Embryonic facial prominence (tissue), 1 donor: ENCODE results near the gene MMS19.
"Not testable (repeated sequence)": the region's sequence is repeated elsewhere in the genome, so short reads cannot be mapped to it uniquely, and the experiment has no call there.

ENCODE experiments used
- DNase-seq: peaks from one replicate; pipeline ENCODE4 v3.0.0-alpha.2; 2016; ENCODE audit errors: extremely low spot score

The MMS19 gene

GRCh38 chr10:97506199-97506991, 8.2 kb upstream of the MMS19 start:
- no peak for DNase-seq

- DNase-seq: no peak
Measured at GRCh38 chr10:97505152-97505551, 6.9 kb upstream of the MMS19 start.

GRCh38 chr10:97503406-97503805, 5.2 kb upstream of the MMS19 start:
- DNase-seq: no peak

GRCh38 chr10:97502916-97503315, 4.7 kb upstream of the MMS19 start:
- DNase-seq: no peak

GRCh38 chr10:97500297-97500575, 2.0 kb upstream of the MMS19 start:
- no peak for DNase-seq

GRCh38 chr10:97499561-97500296, 1.5 kb upstream of the MMS19 start:
- DNase-seq: no peak

- DNase-seq: no peak
Measured at GRCh38 chr10:97498841-97499560, 779 bp upstream of the MMS19 start, which contains the start of gene UBTD1. UBTD1 (plus strand) TSS chr10:97498924; CDS start chr10:97499204, 280 bp downstream.

GRCh38 chr10:97497572-97498075, 598 bp downstream of the MMS19 start:
- no peak for DNase-seq

- no peak for DNase-seq
Measured at GRCh38 chr10:97494863-97495506, 3.2 kb downstream of the MMS19 start.

- no peak for DNase-seq
Measured at GRCh38 chr10:97494151-97494550, 4.1 kb downstream of the MMS19 start.

- DNase-seq: no peak
Measured at GRCh38 chr10:97490592-97490991, 7.6 kb downstream of the MMS19 start.

- DNase-seq: no peak
Measured at GRCh38 chr10:97485647-97486281, 12.5 kb downstream of the MMS19 start.

GRCh38 chr10:97483921-97484320, 14.3 kb downstream of the MMS19 start:
- DNase-seq: no peak

GRCh38 chr10:97483506-97483905, 14.7 kb downstream of the MMS19 start:
- DNase-seq: no peak

GRCh38 chr10:97482381-97482780, 15.8 kb downstream of the MMS19 start:
- DNase-seq: no peak

GRCh38 chr10:97481071-97481470, 17.2 kb downstream of the MMS19 start:
- DNase-seq: no peak

GRCh38 chr10:97479939-97480338, 18.3 kb downstream of the MMS19 start:
- no peak for DNase-seq

- DNase-seq: not testable (repeated sequence)
Measured at GRCh38 chr10:97479410-97479809, 18.8 kb downstream of the MMS19 start.

GRCh38 chr10:97475936-97476594, 22.2 kb downstream of the MMS19 start:
- no peak for DNase-seq

- DNase-seq: no peak
Measured at GRCh38 chr10:97474918-97475317, 23.3 kb downstream of the MMS19 start.

GRCh38 chr10:97468781-97469180, 29.4 kb downstream of the MMS19 start:
- not testable (repeated sequence) for DNase-seq
